ENCODE results near the gene CAMKK1. TPM values are rescaled to one million over a fixed set of nuclear protein-coding genes. Genes with fewer than 3 reads are reported as not detected.

Gene CAMKK1
- 4.0 and 4.5 TPM in 2 replicates for total RNA-seq
- long read RNA-seq, result 0 reads

GRCh38 chr17:3893003-3893719 is at the start of gene CAMKK1:
CAMKK1 (minus strand) TSS chr17:3893053; CDS start chr17:3885687, 7,366 bp downstream.
- H3K9me3 Mint-ChIP-seq, result no peaks in the 10 kb centered on the region
- H3K27me3 Mint-ChIP-seq (ENCODE audit: low read depth), result peaks cover 25% of the 10 kb centered on the region
- peak within 1 kb of the TSS; percentile 62 for H3K27ac Mint-ChIP-seq (ENCODE audit: unreplicated experiment)
- H3K36me3 Mint-ChIP-seq (ENCODE audit: low read depth), result no peaks in the 10 kb centered on the region
- DNase-seq (ENCODE audit: low read depth, low spot score), result peak; percentile 76
- peak within 1 kb of the TSS; percentile 87 for H3K4me3 Mint-ChIP-seq
- peaks cover 38% of the 10 kb centered on the region for H3K4me1 Mint-ChIP-seq
- TF ChIP-seq, protein P1, sequence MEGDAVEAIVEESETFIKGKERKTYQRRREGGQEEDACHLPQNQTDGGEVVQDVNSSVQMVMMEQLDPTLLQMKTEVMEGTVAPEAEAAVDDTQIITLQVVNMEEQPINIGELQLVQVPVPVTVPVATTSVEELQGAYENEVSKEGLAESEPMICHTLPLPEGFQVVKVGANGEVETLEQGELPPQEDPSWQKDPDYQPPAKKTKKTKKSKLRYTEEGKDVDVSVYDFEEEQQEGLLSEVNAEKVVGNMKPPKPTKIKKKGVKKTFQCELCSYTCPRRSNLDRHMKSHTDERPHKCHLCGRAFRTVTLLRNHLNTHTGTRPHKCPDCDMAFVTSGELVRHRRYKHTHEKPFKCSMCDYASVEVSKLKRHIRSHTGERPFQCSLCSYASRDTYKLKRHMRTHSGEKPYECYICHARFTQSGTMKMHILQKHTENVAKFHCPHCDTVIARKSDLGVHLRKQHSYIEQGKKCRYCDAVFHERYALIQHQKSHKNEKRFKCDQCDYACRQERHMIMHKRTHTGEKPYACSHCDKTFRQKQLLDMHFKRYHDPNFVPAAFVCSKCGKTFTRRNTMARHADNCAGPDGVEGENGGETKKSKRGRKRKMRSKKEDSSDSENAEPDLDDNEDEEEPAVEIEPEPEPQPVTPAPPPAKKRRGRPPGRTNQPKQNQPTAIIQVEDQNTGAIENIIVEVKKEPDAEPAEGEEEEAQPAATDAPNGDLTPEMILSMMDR (conservative IDR thresholded peaks at IDR 0.05), result no peak

- no peak for DNase-seq (ENCODE audit: low read depth, low spot score)
- H3K36me3 Mint-ChIP-seq (ENCODE audit: low read depth), result no peaks in the 10 kb centered on the region
- TF ChIP-seq, protein P1 (conservative IDR thresholded peaks at IDR 0.05), result no peak
- H3K4me1 Mint-ChIP-seq, result peaks cover 20% of the 10 kb centered on the region
- no peak overlapping the region for H3K27ac Mint-ChIP-seq (ENCODE audit: unreplicated experiment)
- no peak overlapping the region for H3K4me3 Mint-ChIP-seq
- H3K27me3 Mint-ChIP-seq (ENCODE audit: low read depth), result peaks cover 4% of the 10 kb centered on the region
- H3K9me3 Mint-ChIP-seq, result no peaks in the 10 kb centered on the region
Measured at GRCh38 chr17:3940965-3941698, 48.3 kb upstream of the CAMKK1 start.

DNA sequence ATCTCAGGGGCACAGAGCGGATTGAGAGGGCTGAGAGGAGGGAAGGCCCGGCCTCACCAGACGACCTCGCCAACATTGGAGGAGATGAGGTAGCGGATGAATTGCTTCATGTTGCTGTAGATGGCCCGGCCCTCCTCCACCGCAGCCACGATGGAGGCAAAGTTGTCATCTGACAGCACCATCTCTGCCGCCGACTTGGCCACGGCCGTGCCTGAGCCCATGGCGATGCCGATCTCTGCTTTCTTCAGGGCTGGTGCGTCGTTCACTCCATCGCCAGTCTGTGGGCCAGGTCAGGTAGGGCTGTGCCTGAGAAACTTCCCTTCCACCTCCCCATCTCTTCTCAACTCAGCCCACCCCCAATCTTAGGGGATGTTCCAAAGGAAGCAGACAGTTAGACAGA is 44.5 kb upstream of the CAMKK1 start:
- Mint-ChIP-seq H3K36me3 (ENCODE audit: low read depth) (no peaks in the 10 kb centered on the region), H3K4me3 (no peak overlapping the region), H3K27ac (ENCODE audit: unreplicated experiment) (no peak overlapping the region), H3K4me1 (no peaks in the 10 kb centered on the region), H3K27me3 (ENCODE audit: low read depth) (no peaks in the 10 kb centered on the region), H3K9me3 (no peaks in the 10 kb centered on the region)
- TF ChIP-seq, protein P1 (conservative IDR thresholded peaks at IDR 0.05), result no peak
- no peak for DNase-seq (ENCODE audit: low read depth, low spot score)

- DNase-seq (ENCODE audit: low read depth, low spot score), result no peak
- Mint-ChIP-seq H3K9me3 (no peaks in the 10 kb centered on the region), H3K4me3 (no peak overlapping the region), H3K36me3 (ENCODE audit: low read depth) (no peaks in the 10 kb centered on the region), H3K27ac (ENCODE audit: unreplicated experiment) (no peak overlapping the region), H3K27me3 (ENCODE audit: low read depth) (no peaks in the 10 kb centered on the region), H3K4me1 (no peaks in the 10 kb centered on the region)
- TF ChIP-seq, protein P1 (conservative IDR thresholded peaks at IDR 0.05), result no peak
Measured at GRCh38 chr17:3935825-3936355, 43.0 kb upstream of the CAMKK1 start.

DNA sequence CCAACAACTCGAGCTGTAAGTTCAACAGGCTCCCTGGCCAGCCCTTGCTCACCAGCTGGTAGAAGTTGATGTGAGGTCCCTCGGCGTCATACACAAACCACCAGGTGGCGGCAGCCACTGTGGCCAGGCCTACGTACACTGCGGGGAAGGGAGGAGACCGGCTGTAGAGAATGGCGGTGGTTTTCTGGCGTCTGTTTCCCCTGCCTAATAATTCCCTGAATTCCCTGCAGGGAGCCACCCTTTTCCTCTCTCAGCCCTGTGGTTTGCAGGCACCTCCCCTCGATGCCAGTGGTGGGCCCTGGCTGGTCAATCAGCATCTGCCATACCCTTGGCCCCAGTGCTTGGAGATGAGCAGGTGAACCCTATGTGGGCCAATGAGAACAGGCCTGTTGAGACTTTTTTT is 42.3 kb upstream of the CAMKK1 start:
- no peaks in the 10 kb centered on the region for H3K9me3 Mint-ChIP-seq
- H3K4me1 Mint-ChIP-seq, result no peaks in the 10 kb centered on the region
- no peaks in the 10 kb centered on the region for H3K27me3 Mint-ChIP-seq (ENCODE audit: low read depth)
- TF ChIP-seq, protein P1 (conservative IDR thresholded peaks at IDR 0.05), result peak; percentile 73
- H3K27ac Mint-ChIP-seq (ENCODE audit: unreplicated experiment), result no peak overlapping the region
- DNase-seq (ENCODE audit: low read depth, low spot score), result peak; percentile 62
- no peaks in the 10 kb centered on the region for H3K36me3 Mint-ChIP-seq (ENCODE audit: low read depth)
- H3K4me3 Mint-ChIP-seq, result no peak overlapping the region
